Measurements from ENCODE around the gene MYOCOS.
A peak's percentile ranks its signal among the peaks of the same experiment; 100 is the strongest.
"Not testable (repeated sequence)": the region's sequence is repeated elsewhere in the genome, so short reads cannot be mapped to it uniquely, and the experiment has no call there.

The MYOCOS gene

GRCh38 chr1:171625225-171625624, 3.2 kb downstream of the MYOCOS start:
- DNase-seq (ENCODE audit: low spot score): no peak

GRCh38 chr1:171627020-171627419, 5.0 kb downstream of the MYOCOS start:
- DNase-seq (ENCODE audit: low spot score): no peak

- DNase-seq (ENCODE audit: low spot score): no peak
Measured at GRCh38 chr1:171628225-171628624, 6.2 kb downstream of the MYOCOS start.

- no peak for DNase-seq (ENCODE audit: low spot score)
Measured at GRCh38 chr1:171635661-171636060, 13.6 kb downstream of the MYOCOS start.

- no peak for DNase-seq (ENCODE audit: low spot score)
Measured at GRCh38 chr1:171636141-171636540, 14.1 kb downstream of the MYOCOS start.

GRCh38 chr1:171637928-171638576, 16.0 kb downstream of the MYOCOS start:
- no peak for DNase-seq (ENCODE audit: low spot score)

- DNase-seq (ENCODE audit: low spot score): no peak
Measured at GRCh38 chr1:171640225-171640624, 18.2 kb downstream of the MYOCOS start.

- DNase-seq (ENCODE audit: low spot score): no peak
Measured at GRCh38 chr1:171641076-171641864, 19.2 kb downstream of the MYOCOS start.

GRCh38 chr1:171642197-171642596, 20.2 kb downstream of the MYOCOS start:
- DNase-seq (ENCODE audit: low spot score): no peak

GRCh38 chr1:171643156-171643555, 21.1 kb downstream of the MYOCOS start:
- no peak for DNase-seq (ENCODE audit: low spot score)

- peak; percentile 61 for DNase-seq (ENCODE audit: low spot score)
Measured at GRCh38 chr1:171644805-171645483, 22.9 kb downstream of the MYOCOS start.

- peak; percentile 15 for DNase-seq (ENCODE audit: low spot score)
Measured at GRCh38 chr1:171645553-171646248, 23.7 kb downstream of the MYOCOS start.

- peak; percentile 36 for DNase-seq (ENCODE audit: low spot score)
Measured at GRCh38 chr1:171646249-171646560, 24.2 kb downstream of the MYOCOS start.

- no peak for DNase-seq (ENCODE audit: low spot score)
Measured at GRCh38 chr1:171652234-171652822, 30.3 kb downstream of the MYOCOS start, which contains the start of gene MYOC. TSS of gene MYOC (minus strand) at chr1:171652688. CDS start at chr1:171652611, 77 bp downstream.

- no peak for DNase-seq (ENCODE audit: low spot score)
Measured at GRCh38 chr1:171653796-171654195, 31.8 kb downstream of the MYOCOS start.

- peak; percentile 27 for DNase-seq (ENCODE audit: low spot score)
Measured at GRCh38 chr1:171654201-171654941, 32.3 kb downstream of the MYOCOS start.

- peak; percentile 66 for DNase-seq (ENCODE audit: low spot score)
Measured at GRCh38 chr1:171654942-171655745, 33.1 kb downstream of the MYOCOS start.

- DNase-seq (ENCODE audit: low spot score): no peak
Measured at GRCh38 chr1:171655746-171656116, 33.7 kb downstream of the MYOCOS start.

- not testable (repeated sequence) for DNase-seq (ENCODE audit: low spot score)
Measured at GRCh38 chr1:171656206-171656605, 34.2 kb downstream of the MYOCOS start.

- no peak for DNase-seq (ENCODE audit: low spot score)
Measured at GRCh38 chr1:171661076-171661650, 39.1 kb downstream of the MYOCOS start.

All from hepatic stellate cell (primary cell).